ENCODE results near the gene CNKSR3. TPM values are rescaled to one million over a fixed set of nuclear protein-coding genes. Genes with fewer than 3 reads are reported as not detected.

CNKSR3 gene
- total RNA-seq, 1 experiment from 2014 or later, result 3.9 TPM

DNA sequence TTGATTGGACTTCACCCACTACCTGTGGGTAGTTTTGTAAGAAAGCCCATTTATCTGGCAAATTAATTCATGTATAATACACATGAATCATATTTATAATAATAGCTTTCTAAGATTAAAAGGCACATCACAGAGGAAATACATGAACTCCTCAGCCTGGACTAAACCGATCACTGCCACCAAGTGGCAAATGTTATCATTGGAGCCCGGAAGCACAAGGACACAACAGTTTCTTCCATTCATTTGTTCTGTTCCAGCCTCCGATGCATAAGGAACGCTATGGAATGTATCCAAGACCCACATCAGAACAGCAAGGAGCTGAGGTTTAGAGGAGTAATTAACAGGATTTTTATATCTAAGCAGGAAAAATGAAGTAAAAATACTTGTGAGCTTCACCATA lies 139.9 kb downstream of the CNKSR3 start:
- H3K36me3 Mint-ChIP-seq (ENCODE audit: insufficient read depth, unreplicated experiment), result no peaks in the 10 kb centered on the region
- no peak overlapping the region for H3K4me3 Mint-ChIP-seq (ENCODE audit: unreplicated experiment)
- ChIA-PET POLR2A (interaction anchor here (0.6 to 0.9 kb wide), 2 partner anchors 95 to 1405 kb away, joined by 3 to 6 read pairs; no protein-coding TSS in a partner anchor), CTCF (interaction anchor here (0.6 to 2.5 kb wide), 13 partner anchors 9 to 1150 kb away, joined by 3 to 9 read pairs (median 4); no protein-coding TSS in a partner anchor)
- intact Hi-C loops (cut with micrococcal nuclease), result loop anchor here (1.0 kb wide), 1 partner anchor 216 kb away; no protein-coding TSS in a partner anchor
- H3K4me1 Mint-ChIP-seq (ENCODE audit: insufficient read depth, unreplicated experiment), result peaks cover 13% of the 10 kb centered on the region
- H3K9me3 Mint-ChIP-seq (ENCODE audit: unreplicated experiment), result no peaks in the 10 kb centered on the region
- H3K27me3 Mint-ChIP-seq (ENCODE audit: insufficient read depth, unreplicated experiment), result no peaks in the 10 kb centered on the region
- peak; percentile 38 for DNase-seq (ENCODE audit: unreplicated experiment)
- no peak overlapping the region for H3K27ac Mint-ChIP-seq (ENCODE audit: low read depth, unreplicated experiment)
- no TSS peak for BruUV-seq (replicated peaks)
- TF ChIP-seq CTCF (IDR thresholded peaks at IDR 0.05; ENCODE audit: unreplicated experiment), result peak; percentile 18

DNA sequence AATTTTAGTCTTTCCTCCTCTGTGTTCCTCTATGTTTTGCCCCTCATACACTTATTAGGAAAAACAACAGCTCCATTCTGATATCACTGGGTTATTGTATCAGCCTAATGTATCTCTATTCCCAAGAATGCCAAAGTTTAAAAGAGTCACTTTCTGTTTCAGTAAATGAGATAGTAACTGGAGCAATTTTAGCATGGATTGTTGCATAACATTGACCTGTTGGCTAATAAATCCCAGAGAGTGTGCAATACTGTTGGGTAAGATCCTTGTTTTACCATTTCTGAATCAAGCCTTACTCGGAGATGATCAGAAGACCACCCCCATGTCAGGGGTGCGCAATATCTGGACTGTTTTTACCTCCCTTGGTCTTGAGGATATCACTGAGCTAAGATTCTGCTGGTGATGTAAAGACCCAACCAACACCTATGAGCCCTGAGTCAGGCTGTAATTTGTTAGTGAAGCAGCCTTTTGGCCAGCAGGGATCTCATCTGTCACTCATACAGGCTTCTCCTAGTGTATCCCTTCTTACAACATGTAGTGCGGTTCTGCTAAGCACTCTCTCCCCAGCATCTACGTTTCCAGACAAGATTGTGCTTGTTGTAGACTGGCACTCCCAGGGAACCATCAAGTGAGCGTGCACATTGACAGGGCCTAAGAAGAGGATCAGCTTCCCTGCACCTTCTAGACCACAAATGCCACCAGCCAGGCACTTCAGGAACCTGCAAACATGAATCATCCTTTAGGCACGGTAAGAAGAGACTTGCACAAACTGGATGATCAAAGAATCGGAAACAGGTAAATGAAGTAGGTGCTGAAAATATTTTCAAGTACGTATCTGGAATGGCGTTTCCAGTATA lies 142.4 kb downstream of the CNKSR3 start:
- peak overlapping the region; percentile 3 for H3K4me3 Mint-ChIP-seq (ENCODE audit: unreplicated experiment)
- BruUV-seq (replicated peaks), result no TSS peak
- no peaks in the 10 kb centered on the region for H3K36me3 Mint-ChIP-seq (ENCODE audit: insufficient read depth, unreplicated experiment)
- H3K9me3 Mint-ChIP-seq (ENCODE audit: unreplicated experiment), result no peaks in the 10 kb centered on the region
- H3K27me3 Mint-ChIP-seq (ENCODE audit: insufficient read depth, unreplicated experiment), result no peaks in the 10 kb centered on the region
- intact Hi-C loops (cut with micrococcal nuclease), result no loop called here
- DNase-seq (ENCODE audit: unreplicated experiment), result peak; percentile 77
- POLR2A ChIA-PET, result interaction anchor here (0.6 to 1.3 kb wide), 4 partner anchors 75 to 210 kb away, joined by 3 to 7 read pairs (median 4); partner anchors contain the start of gene CNKSR3
- H3K27ac Mint-ChIP-seq (ENCODE audit: low read depth, unreplicated experiment), result no peak overlapping the region
- CTCF ChIA-PET, result interaction anchor here (0.6 to 1.5 kb wide), 5 partner anchors 33 to 250 kb away, joined by 3 to 4 read pairs (median 3); no protein-coding TSS in a partner anchor
- no peak for TF ChIP-seq CTCF (IDR thresholded peaks at IDR 0.05; ENCODE audit: unreplicated experiment)
- peaks cover 13% of the 10 kb centered on the region for H3K4me1 Mint-ChIP-seq (ENCODE audit: insufficient read depth, unreplicated experiment)

- peak overlapping the region; percentile 3 for H3K4me3 Mint-ChIP-seq (ENCODE audit: unreplicated experiment)
- no peaks in the 10 kb centered on the region for H3K27me3 Mint-ChIP-seq (ENCODE audit: insufficient read depth, unreplicated experiment)
- H3K36me3 Mint-ChIP-seq (ENCODE audit: insufficient read depth, unreplicated experiment), result no peaks in the 10 kb centered on the region
- peaks cover 13% of the 10 kb centered on the region for H3K4me1 Mint-ChIP-seq (ENCODE audit: insufficient read depth, unreplicated experiment)
- POLR2A ChIA-PET, result interaction anchor here (1.3 kb wide), 1 partner anchor 74 kb away, joined by 3 read pairs; no protein-coding TSS in a partner anchor
- no peak for DNase-seq (ENCODE audit: unreplicated experiment)
- CTCF ChIA-PET, result interaction anchor here (1.3 kb wide), 1 partner anchor 212 kb away, joined by 4 read pairs; no protein-coding TSS in a partner anchor
- BruUV-seq (replicated peaks), result no TSS peak
- H3K9me3 Mint-ChIP-seq (ENCODE audit: unreplicated experiment), result no peaks in the 10 kb centered on the region
- no peak overlapping the region for H3K27ac Mint-ChIP-seq (ENCODE audit: low read depth, unreplicated experiment)
- no peak for TF ChIP-seq CTCF (IDR thresholded peaks at IDR 0.05; ENCODE audit: unreplicated experiment)
- intact Hi-C loops (cut with micrococcal nuclease), result no loop called here
These were observed 143.1 kb downstream of the CNKSR3 start for GRCh38 chr6:154367336-154367735.

DNA sequence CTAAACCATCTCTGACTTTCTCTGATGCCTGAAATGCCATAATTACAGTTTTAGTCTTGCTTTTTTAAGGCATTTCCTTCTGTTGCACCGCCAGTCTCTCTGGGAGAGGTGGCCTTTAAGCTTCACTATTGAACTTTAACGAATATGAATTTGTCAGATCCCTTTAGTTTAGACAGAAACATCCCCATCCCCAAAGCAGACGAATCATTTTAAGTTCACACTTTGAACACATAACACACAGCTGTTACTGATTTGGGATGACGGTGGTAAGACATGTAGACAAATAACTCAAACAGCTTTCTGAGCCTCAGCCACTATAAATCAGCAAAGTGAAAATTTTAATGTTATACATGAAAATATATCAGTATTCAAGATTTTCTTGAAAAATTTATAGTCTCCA lies 146.7 kb downstream of the CNKSR3 start:
- intact Hi-C loops (cut with micrococcal nuclease), result no loop called here
- no peak overlapping the region for H3K4me3 Mint-ChIP-seq (ENCODE audit: unreplicated experiment)
- peaks cover 13% of the 10 kb centered on the region for H3K4me1 Mint-ChIP-seq (ENCODE audit: insufficient read depth, unreplicated experiment)
- CTCF ChIA-PET, result no interaction called here
- no peaks in the 10 kb centered on the region for H3K9me3 Mint-ChIP-seq (ENCODE audit: unreplicated experiment)
- no peak for TF ChIP-seq CTCF (IDR thresholded peaks at IDR 0.05; ENCODE audit: unreplicated experiment)
- H3K27me3 Mint-ChIP-seq (ENCODE audit: insufficient read depth, unreplicated experiment), result no peaks in the 10 kb centered on the region
- DNase-seq (ENCODE audit: unreplicated experiment), result no peak
- H3K36me3 Mint-ChIP-seq (ENCODE audit: insufficient read depth, unreplicated experiment), result no peaks in the 10 kb centered on the region
- POLR2A ChIA-PET, result no interaction called here
- no peak overlapping the region for H3K27ac Mint-ChIP-seq (ENCODE audit: low read depth, unreplicated experiment)
- no TSS peak for BruUV-seq (replicated peaks)

Measured in MCF 10A (cell line).